GM19239 (cell line): ENCODE measurements around the gene CHIA.
"Not testable (repeated sequence)": the region's sequence is repeated elsewhere in the genome, so short reads cannot be mapped to it uniquely, and the experiment has no call there.

Source experiments
- DNase-seq: peaks from one replicate; pipeline ENCODE4 v3.0.0; 2011; ENCODE audit warnings: low spot score; ENCODE audit not compliant: insufficient read length
- FAIRE-seq: peaks from 2 replicates; lab custom pipeline; 2011; peaks lifted over from hg19 to GRCh38; lab: Jason Lieb, UNC

Gene CHIA

DNA sequence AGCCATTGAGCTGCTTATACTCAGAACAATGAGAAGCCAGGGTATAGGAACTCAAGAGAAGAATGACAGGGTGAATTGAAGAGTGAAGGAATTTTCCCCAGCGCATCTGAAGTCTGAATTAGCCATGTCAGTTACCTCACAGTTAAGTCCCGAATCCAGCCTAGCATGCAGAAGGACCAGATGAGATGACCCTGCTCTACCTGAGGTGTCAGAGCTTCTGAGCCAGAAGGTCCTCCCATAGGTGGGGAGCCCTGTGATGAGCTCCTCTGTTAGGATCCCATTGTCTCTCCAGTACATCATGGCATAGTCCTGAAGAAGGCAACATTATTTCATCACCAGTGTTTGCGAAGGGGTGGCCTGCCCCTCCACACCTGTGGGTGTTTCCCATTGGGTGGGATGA is 68.7 kb downstream of the CHIA start:
- FAIRE-seq (no peak), DNase-seq (no peak)

DNA sequence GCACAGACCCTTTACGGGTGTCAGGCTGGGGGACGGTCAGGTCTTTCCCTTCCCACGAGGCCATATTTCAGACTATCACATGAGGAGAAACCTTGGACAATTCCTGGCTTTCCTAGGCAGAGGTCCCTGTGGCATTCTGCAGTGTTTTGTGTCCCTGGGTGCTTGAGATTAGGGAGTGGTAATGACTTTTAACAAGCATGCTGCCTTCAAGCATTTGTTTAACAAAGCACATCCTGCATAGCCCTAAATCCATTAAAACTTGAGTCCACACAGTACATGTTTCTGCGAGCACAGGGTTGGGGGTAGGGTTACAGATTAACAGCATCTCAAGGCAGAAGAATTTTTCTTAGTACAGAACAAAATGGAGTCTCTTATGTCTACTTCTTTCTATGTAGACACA is 69.6 kb downstream of the CHIA start:
- FAIRE-seq, DNase-seq: not testable (repeated sequence)

DNA sequence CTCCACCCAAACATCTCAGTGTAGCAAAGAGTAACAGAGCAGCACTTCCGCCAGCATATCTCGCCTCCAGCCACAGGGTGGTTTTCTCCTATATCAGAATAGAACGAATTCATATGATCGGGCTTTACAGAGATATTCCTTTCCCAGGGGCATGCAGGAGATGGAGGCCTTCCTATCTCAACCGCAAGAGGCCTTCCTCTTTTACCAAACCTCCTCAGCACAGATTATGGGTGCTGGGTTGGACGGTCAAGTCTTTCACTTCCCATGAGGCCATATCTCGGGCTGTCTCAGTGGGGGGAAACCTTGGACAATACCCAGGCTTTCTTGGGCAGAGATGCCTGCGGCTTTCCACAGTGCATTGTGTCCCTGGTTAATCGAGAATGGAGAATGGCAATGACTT is 71.1 kb downstream of the CHIA start:
- FAIRE-seq: no peak
- DNase-seq: no peak

DNA sequence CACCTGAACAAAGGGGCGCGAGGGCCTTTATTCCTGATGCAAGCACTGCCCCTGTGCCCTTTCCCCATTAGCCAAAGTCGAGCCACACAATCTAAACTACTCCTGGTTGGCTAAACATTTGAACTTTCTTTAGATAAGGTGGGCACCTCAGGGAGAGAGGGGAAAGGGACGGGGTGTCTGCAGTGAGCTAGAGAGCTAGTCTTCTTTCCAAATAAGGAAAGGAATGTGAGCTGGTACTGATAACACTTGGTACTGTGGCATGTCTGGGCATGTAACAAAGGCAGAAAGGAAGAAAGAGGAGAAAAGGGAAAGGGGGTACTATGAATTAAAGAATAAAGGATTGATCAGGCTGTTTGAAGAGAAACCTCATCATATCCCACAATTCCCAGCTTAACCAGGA is 74.0 kb downstream of the CHIA start:
- FAIRE-seq: no peak
- no peak for DNase-seq

DNA sequence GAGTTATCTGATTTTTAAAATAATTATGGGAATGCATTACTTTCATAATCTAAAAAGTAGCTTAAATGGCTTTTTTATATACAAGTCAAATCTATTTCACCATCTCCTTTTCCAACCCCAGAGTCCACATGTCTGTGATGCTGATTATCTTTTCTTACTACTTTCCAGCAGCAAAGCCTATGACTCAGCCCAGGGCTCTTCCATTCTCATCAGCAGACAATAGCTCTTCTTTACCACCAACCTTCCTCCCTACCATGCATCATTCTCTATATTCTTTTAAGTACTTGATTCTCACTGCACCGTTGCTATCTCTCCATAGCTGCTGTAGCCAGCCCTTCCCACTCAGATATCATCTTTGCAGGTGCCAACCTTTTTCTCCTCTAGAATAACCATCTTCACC is 75.6 kb downstream of the CHIA start:
- no peak for FAIRE-seq

DNA sequence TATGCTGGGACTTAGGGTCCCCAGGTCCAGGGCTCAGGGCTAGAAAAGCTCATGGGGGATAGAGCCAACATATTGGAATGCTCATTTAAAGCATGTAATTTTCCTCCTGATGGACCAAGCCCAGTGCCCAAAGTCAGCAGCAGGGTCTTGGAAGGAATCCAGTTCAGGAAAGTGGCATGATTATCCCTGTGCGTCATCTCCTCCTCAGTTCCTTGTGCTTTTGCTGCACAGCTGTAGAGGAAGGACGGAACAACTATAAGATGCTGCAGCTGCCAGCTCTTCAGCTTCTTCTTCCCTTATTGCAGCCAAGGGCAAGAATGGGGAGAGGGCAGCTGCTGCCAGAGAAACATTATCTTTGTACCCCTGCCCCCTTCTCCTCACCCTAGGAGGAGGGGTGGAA is 78.5 kb downstream of the CHIA start:
- DNase-seq: no peak
- FAIRE-seq: no peak

More for the DNA sequence above, 75.6 kb downstream of the CHIA start:
- no peak for DNase-seq

DNA sequence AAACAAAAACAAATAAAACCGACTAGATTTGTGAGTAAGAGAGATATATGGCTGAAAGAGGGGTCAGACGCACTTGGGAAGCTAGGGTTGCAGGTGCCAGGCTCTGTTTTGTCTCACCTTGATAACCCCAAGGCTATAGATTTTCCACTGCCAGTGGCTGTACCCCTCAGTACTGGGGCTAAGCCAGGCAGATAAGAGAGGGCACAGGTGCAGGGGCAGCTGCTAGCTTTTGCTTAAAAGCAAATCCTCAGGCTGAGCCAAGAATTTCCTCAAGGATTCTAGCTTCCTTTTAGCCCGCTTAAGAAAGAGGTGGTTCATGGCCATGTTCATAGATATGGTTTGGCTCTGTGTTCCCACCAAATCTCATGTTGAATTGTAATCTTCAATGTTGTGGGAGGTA is 79.0 kb downstream of the CHIA start:
- FAIRE-seq: no peak
- no peak for DNase-seq
